HTR-8/SVneo (cell line): ENCODE measurements around the gene ENTPD6.
"Not testable (repeated sequence)": the region's sequence is repeated elsewhere in the genome, so short reads cannot be mapped to it uniquely, and the experiment has no call there.

Source experiments
- DNase-seq: peaks from one replicate; pipeline ENCODE4 v3.0.0; 2011; ENCODE audit warnings: low spot score, mixed read lengths; ENCODE audit not compliant: insufficient read length
- FAIRE-seq: peaks from 2 replicates; lab custom pipeline; 2011; peaks lifted over from hg19 to GRCh38; lab: Jason Lieb, UNC

ENTPD6 gene

GRCh38 chr20:25238319-25239037, 43.0 kb downstream of the ENTPD6 start:
- FAIRE-seq (no peak), DNase-seq (no peak)

DNA sequence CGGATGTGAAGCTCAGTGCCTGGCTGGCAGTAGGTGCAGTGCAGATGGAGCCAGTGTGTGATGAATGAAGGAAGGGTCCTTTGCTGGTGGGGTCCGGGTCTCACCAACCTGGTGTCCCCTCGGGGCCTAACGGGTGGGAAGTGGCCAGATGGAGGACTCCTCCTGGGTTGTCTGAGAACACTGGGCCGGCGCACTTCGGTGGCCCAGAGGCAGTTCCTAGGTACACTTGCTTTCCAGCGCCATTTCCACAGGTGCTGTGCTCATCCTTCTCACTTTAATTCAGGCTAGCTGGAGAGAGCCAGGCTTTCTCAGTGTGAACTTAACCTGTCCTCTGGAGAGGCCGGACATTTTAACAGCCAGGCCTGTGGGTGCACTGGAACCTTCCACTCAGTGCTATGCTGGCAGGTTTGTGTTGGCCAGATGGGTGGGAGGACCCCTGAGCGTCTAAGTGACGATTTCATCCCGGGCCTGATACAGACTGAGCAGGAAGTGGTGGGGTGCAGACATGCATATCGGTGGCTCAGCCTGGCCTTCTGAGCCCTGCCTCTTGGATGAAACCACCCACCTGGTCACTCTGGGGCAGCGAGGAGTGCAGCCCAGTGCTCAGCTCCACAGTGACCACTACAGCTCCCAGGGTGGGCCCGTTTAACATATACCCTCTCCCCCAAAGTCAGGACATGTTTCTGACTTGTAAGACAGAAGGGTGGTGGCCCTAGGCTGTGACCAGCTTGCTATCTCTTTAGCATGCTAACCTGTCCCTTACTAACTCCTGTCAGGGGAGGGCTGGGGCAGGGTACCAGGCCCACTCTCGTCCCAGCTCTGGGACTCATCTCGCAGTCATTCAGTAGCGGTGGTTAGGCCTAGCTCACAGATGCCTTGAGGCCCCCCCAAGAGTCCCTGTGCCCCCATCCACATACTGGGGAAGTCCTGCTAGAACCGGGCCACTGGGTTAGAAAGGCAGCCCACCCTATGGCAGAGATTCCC, 44.2 kb downstream of the ENTPD6 start:
- DNase-seq = no peak
- no peak for FAIRE-seq

- not testable (repeated sequence) for FAIRE-seq
Measured at GRCh38 chr20:25240851-25241658, 45.5 kb downstream of the ENTPD6 start.

DNA sequence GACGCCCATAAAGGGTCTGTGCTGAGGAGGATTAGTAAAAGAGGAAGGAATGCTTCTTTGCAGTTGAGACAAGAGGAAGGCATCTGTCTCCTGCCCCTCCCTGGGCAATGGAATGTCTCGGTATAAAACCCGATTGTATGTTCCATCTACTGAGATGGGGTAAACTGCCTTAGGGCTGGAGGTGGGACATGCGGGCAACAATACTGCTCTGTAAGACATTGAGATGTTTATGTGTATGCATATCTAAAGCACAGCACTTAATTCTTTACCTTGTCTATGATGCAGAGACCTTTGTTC, 46.1 kb downstream of the ENTPD6 start:
- not testable (repeated sequence) for FAIRE-seq, DNase-seq

More at GRCh38 chr20:25240851-25241658, 45.5 kb downstream of the ENTPD6 start:
- DNase-seq = not testable (repeated sequence)

DNA sequence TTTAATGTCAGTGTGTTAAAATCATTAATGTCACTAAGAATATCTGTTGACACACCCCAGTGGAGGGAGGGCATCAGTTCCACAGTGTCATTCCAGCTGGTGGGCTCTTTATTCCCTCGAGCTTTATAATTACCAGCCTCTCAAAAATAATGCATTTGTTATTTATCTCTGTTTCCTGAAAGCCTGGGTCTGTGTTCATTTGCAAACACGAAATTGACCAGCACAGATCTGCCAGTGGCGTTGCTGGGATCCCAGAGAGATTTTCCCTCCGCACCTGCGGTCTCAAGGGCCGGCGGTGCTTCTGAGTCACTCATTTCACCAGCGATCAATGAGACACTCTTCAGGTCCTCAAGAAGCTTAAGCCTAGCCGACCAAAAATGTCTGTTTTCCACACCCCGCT, 46.7 kb downstream of the ENTPD6 start:
- DNase-seq (no peak), FAIRE-seq (no peak)

DNA sequence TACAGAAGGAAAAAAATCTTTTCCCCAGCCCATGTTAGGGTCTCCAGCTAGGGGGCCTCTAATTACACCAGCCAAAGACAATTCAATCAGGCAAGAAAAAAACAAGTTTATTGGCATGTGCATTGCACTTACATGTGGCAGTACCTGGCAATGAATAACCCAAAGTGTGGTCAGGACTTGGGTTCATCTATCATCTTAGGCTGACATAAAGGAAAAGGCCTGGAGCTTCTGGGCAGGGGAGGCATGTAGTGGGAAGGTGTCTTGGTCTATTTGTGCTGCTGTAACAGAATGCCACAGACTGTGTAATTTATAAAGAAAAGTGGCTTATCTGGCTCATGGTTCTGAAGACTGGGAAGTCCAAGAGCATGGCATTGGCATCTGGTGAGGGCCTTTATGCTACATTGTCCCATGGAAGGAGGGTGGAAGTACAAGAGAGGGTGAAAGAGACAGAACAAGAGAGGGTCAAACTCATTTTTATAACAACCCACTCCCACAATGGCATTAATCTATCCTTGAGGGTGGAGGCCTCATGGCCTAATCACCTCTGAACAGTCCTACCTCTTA, 48.0 kb downstream of the ENTPD6 start:
- FAIRE-seq = no peak
- DNase-seq = no peak

DNA sequence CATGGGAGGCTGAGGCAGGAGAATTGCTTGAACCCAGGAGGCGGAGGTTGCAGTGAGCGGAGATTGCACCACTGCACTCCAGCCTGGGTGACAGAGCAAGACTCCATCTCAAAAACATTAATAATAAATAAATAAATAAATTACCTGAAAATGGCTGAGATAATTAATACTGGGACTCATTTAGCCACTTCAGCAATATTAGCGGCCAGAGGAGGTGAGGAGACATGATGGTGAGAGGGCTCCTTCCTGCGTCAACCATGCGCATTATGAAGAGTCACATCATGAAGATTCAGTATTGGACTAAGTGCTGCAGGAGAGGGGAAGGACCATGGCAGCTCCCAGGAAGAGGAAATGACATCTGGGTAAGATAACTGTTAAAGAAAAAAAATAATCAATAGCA, 49.5 kb downstream of the ENTPD6 start:
- no peak for DNase-seq
- no peak for FAIRE-seq

DNA sequence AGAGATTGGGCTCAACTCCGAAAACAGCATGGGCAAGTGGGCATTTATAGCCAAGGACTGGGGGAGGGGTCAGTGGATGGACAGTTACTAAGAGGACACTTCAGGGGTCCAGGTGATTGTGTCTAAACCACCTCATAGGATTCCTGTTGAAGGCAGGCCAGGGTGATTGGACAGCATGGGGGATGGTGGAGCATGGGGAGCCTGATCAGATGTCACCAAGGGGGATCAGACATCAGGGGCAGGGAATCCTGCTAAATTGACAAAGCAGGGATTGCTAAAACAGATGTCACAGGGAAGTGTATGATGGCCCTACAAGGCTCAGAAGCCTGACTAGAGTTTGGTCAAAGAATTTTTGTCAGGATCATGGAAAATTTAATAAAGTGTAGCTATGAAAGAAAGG, 49.9 kb downstream of the ENTPD6 start:
- FAIRE-seq = no peak
- DNase-seq = no peak

DNA sequence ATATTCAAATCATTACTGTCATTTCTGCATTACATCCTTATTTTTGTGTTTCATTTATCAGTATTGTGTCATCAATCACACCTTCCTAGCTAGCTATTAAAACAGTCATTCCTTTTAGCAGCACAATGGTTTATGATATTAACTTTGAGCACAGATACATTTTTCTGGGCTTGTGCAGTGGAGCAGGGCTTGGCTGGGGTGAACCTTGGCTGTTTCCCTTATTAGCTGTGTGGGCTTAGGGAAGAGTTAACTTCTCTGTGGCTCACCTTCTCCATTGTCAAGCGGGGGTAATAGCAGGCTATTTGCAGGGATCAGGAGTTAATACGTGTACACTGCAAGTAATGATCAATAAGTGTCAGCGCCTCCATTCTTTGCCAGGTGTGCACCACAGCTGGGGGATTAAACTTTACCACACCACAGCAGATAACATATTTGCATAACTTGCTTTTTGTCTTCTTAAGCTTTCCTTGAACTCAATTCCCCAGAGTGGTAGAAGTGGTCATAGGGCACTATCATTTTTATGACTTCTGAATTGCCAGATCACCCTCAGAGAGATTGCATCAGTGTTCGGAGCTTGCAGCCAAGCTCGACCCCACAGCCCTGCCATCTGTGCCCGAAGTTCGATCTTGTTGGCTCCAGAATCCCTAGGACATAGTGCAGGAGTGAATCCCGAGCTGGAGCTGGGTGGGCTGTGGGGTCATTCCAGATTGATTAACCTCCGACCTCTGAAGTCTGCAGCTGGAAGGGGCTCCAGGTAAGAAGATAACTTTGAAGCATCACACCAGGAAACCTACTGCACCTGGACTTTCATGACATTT, 50.9 kb downstream of the ENTPD6 start:
- FAIRE-seq (no peak), DNase-seq (no peak)

- peak; percentile 42 for FAIRE-seq
- peak; percentile 60 for DNase-seq
Measured at GRCh38 chr20:25247000-25247517, 51.5 kb downstream of the ENTPD6 start.

DNA sequence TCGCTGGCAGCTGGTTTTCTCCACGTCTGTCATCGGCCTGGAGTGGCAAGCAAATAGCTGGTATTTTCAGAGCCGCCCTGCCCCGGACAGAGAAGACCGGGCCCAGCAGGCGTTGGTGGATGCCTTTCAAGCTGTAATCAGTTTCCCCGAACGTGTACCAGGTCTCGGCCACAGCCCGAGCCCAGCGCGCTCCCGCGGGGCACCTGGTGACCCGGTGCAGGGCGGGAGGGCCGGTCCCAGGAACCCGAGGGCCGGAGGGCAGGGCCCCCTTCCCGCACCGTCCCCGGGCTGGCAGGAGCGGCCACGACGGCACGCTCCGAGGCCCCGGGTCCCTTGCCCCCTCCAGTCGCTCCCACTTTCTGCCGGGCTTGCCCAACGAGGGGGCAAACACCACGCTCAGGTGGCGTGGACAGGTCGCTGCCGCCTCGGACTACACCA, 52.0 kb downstream of the ENTPD6 start:
- FAIRE-seq (peak; percentile 23), DNase-seq (peak; percentile 36)

DNA sequence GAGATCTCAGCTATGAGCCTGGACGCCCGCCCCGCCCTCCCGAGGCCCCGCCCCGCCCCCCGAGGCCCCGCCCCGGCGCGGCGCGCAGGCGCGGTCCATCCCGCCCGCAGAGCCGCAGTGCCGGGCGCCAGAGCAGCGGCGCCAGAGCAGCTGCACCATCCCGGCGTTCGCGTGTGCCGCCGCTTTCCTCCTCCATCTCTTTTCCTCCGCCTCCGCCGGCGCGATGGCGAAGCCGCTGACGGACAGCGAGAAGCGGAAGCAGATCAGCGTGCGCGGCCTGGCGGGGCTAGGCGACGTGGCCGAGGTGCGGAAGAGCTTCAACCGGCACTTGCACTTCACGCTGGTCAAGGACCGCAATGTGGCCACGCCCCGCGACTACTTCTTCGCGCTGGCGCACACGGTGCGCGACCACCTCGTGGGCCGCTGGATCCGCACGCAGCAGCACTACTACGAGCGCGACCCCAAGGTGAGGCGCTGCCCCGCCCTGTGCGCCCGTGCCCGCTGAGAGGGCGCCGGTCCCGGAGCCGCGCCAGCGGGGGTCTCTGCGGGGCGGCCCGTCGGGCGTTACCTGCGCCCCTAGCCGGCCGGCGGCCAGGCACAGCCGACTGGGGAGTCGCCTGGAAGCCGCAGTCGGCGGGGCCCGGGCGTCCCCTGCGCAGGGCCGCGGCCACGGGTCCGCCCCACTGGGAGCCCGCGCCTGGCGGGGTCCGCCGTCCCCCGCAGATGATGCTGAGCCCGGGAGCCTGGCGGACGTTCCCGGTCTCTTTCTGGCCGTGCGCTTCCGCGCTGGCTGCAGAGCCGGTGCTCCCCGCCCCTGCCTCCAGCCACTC, 52.7 kb downstream of the ENTPD6 start, which contains the start of gene PYGB:
TSS of gene PYGB (plus strand) at position 130 of the 830 bp plus-strand sequence. CDS start at position 224, 94 bp downstream.
- DNase-seq (peak; percentile 87), FAIRE-seq (peak; percentile 80)

DNA sequence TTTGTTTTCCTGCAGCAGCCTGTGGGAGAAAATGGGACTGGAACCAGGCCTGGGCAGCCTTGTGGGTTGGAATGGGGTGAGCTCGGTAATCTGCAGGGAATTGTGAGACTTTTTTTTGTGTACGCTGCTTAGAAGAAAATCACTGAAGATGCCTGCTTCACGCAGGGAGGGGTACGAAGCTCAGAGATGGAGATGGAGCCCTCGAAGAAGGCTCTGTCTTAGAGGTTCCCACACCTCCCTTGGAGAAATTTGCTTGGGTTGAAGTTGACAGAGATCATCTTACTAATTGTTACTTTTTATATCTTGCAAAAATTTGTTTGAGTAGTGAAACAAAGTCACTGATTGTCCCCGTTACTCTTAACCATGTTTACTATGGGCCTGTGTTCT, 53.3 kb downstream of the ENTPD6 start:
- DNase-seq (no peak), FAIRE-seq (no peak)

DNA sequence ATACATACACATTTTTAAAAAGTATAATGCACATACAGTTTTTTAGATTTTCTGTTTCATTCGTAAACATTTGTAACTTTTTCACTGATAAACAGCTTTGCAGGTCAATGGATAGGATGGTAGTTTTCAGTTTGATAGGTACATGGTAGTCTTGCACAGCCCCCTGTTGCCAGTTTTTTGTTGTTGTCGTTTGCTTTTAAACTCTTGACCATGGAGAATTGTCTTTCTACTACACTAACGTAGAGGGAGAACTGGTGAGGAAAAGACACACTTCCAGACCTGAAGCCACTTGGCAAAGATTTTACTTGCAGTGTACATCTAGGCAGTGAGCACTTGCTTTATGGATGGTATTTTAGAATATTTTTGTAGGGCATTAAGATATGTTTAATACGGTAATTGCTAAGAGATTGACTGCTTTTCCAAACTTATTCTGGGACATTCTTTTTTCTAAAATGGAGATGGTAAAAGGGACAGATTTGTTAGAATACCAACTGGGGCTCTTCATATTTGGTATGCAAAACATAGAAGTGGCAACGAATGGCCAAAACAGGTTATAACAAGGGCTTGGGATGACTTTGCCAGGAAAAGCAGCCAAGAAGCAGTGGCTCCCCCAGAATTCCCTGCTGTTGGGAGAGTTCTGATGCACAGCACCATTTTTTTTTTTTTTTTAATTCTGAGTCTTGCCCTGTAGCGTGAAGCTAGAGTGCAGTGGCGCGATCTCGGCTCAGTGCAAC, 53.9 kb downstream of the ENTPD6 start:
- peak; percentile 36 for DNase-seq
- FAIRE-seq = no peak

GRCh38 chr20:25250508-25250907, 55.0 kb downstream of the ENTPD6 start:
- DNase-seq (no peak), FAIRE-seq (no peak)

DNA sequence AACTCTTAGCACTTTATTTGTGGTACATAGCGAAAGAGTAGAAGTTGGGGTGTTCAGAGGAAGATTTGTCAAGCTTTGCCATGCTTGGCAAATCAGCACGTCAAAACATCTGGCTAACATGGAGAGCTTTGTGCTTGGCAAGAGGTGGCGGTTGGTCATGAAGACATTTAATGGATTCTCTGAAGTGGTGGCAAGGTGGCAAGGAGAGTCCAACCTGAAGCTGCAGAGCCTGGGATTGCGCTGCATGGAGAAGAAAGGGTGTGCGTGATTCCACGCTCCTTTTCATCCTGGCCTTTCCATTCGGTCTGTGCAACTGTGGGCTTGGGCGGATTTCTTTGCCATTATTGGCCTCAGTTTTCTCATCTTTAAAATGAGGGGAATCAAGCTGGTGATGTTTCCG, 55.5 kb downstream of the ENTPD6 start:
- DNase-seq (no peak), FAIRE-seq (no peak)

DNA sequence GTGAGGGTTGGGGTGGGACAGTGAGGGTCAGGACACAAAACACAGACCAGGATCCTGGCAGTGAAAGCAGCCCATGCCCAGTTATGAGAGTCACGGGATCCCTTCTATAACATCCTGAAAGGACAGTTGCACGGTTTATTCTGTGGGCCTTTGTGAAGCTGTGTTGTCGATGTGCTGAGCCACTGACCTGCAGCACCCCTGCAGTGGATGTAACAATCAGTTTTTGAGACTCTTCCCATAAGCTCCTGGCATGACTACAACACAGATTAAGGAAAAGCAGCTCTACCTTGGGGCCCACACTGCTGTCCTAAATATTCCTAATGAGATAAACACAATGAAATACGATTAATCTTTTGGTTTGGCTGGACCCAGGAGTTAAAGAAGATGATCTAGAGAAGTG, 56.0 kb downstream of the ENTPD6 start:
- DNase-seq = no peak
- FAIRE-seq = no peak
